HG02840 (cell line): ENCODE measurements around the gene GAS1.

Experiments used
- ATAC-seq: cut with Tn5 transposase; IDR thresholded peaks from one replicate; pipeline ENCODE4 v1.9.1; 2021; ENCODE audit warnings: mild to moderate bottlenecking, moderate library complexity, moderate number of reproducible peaks; ENCODE audit not compliant: unreplicated experiment, low FRiP score

Gene GAS1

DNA sequence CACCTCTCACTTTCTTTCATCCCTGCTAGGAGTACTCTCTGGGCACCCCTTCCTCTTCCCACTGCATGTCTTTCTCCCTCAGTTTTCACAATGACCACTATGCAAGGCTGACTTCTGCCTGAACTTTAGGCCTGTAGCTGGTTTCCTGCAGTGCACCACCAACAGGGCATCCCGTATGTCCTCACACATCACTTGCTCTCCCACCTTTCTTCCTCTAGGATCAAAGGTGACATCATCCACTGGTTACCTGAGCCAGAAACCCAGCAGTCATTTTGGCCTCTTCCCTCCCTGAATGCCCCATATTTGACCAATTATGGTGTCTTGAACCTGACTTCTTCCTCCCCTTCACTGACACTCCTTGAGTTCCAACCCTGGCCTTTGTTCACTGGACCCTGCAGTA, 8.5 kb downstream of the GAS1 start:
- no peak for ATAC-seq

GRCh38 chr9:86926145-86926544, 21.2 kb downstream of the GAS1 start:
- no peak for ATAC-seq

- ATAC-seq = no peak
Observed at GRCh38 chr9:86925686-86926085, 21.6 kb downstream of the GAS1 start.

- no peak for ATAC-seq
Observed at GRCh38 chr9:86924206-86924605, 23.1 kb downstream of the GAS1 start.

- no peak for ATAC-seq
Observed at GRCh38 chr9:86921151-86921923, 26.0 kb downstream of the GAS1 start.

DNA sequence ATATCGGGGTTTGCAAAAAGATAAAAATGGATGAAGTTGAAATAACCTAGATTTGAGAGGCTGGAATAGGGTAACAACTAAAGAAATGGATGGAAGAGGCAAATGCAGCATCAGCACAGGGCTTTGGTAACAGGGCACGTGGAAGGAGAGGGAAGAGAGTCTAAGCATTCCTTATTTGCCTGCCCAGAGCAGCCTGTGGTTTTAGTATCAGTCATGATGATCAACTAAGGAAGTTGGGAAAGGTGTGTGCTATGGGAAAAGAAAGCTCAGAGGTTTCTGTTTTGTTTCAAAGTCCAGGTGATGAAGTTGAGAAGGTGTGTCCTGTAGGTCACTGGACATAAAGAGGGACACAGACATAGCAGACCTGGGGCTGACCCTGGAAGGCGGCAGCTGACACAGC, 28.8 kb downstream of the GAS1 start:
- no peak for ATAC-seq

GRCh38 chr9:86912210-86912609, 35.1 kb downstream of the GAS1 start:
- ATAC-seq = no peak

DNA sequence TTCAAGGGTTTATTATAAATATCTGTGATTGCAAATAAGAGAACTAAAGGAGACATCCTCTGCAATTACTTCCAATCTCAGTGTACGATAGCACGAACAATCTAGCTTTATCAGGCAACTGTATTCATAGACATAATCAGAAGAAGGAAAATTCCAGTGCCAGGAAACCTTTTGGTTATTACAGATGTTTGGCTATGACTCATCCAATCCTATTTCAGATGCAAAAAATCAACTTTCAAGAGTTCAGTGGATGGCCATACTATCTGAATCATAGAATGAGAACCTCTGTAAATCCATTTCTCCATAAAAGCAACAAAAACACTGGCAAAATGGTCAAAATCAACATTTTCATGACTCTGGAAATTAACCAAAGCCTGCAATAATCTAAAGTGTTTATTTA, 37.9 kb downstream of the GAS1 start:
- no peak for ATAC-seq

DNA sequence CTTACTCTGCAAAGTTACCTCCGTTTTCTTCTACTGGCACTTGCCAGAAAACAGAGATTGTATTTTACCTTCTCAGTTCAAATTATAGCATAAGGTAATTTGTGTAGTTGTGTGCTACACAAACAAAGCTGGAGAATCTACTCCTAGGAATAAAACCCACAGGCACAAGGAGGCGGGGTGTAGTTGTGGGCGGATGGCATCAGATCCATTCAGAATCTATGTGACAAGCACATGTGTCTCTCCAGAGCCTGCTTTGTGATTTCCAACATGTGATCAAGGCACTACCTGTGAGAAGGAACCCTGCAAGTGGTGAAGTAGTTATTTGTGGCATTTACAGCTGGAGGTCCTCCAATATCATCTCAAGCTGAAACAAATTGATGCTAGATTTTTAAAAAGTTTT, 39.0 kb downstream of the GAS1 start:
- ATAC-seq = no peak

GRCh38 chr9:86907346-86907745, 40.0 kb downstream of the GAS1 start:
- ATAC-seq = no peak

GRCh38 chr9:86903734-86904085, 43.6 kb downstream of the GAS1 start:
- no peak for ATAC-seq

DNA sequence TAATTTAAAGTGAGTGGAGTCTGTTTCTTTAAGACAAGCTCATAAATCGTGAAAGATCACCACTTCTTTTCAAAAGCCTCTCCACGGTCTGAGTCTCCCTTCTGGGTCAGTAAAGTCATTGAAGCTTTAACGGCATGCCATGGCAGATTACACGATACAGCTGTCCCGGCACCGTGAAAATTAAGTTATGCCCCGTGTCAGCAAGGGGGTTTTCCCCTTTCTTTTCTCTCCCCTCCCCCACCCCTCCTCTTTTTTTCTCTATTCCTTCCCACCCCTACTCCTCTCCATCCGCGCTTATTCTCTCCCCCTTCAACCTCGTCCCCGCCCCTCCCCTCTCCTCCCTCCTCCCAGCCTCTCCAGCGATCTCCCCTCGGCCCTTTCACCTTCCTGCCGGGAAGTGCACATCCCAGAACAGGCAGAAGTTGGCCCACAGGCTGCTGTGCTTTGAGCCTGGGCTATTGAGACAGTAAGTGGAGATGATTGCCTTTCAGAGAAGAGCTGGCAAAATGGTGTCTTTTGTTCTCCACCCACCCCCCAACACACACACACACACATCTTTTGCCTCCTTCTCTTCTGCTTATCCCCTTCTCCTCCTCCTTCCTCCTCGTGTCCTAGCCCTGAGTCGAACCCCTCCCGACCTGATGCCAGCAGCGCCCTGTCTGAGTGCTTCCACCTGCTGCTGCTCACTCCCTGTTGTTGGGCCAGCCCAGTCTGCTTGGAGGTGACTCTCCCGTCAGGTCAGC, 44.1 kb downstream of the GAS1 start:
- ATAC-seq = no peak

- ATAC-seq = no peak
Observed at GRCh38 chr9:86902586-86902985, 44.7 kb downstream of the GAS1 start.

- no peak for ATAC-seq
Observed at GRCh38 chr9:86902176-86902575, 45.1 kb downstream of the GAS1 start.

GRCh38 chr9:86901511-86901910, 45.8 kb downstream of the GAS1 start:
- no peak for ATAC-seq
